HepG2 (cell line): Measurements from ENCODE around the gene FABP6. TPM values are rescaled to one million over a fixed set of nuclear protein-coding genes. Genes with fewer than 3 reads are reported as not detected.

ENCODE experiments used
- ATF7-NPFF ChIP-seq: sonication (generic); formaldehyde crosslinking; IDR thresholded peaks from 2 replicates; pipeline ENCODE4 v1.8.1; 2023; ENCODE audit warnings: mild to moderate bottlenecking, low read depth, missing genetic modification reagents, moderate library complexity
- BRD4 ChIP-seq: sonication (generic); formaldehyde crosslinking; IDR thresholded peaks from 2 replicates; pipeline ENCODE4 v1.4.0; 2020; ENCODE audit warnings: missing genetic modification reagents
- CENPT ChIP-seq: sonication (generic); formaldehyde crosslinking; IDR thresholded peaks from 2 replicates; pipeline ENCODE4 v1.8.0; 2022; ENCODE audit warnings: low read depth, mild to moderate bottlenecking, moderate library complexity, missing genetic modification reagents
- HNF4A ChIP-seq: sonication (generic); formaldehyde crosslinking; IDR thresholded peaks from 2 replicates; pipeline ENCODE4 v1.4.0; 2020; ENCODE audit warnings: missing genetic modification reagents
- HNRNPLL ChIP-seq: fragments of 200-400 bp; formaldehyde crosslinking; IDR thresholded peaks from 2 replicates; pipeline ENCODE4 v1.6.1; 2017; ENCODE audit warnings: mild to moderate bottlenecking, low read depth, low read length; ENCODE audit not compliant: poor library complexity, severe bottlenecking
- KDM1A ChIP-seq: IDR thresholded peaks from 2 replicates; pipeline ENCODE4 v1.6.1; 2016; ENCODE audit warnings: missing compliant biosample characterization
- KDM2A ChIP-seq: sonication (generic); formaldehyde crosslinking; IDR thresholded peaks from 2 replicates; pipeline ENCODE4 v1.4.0; 2020; ENCODE audit warnings: low read depth, missing genetic modification reagents, borderline replicate concordance
- PCBP1 ChIP-seq: fragments of 200-400 bp; formaldehyde crosslinking; IDR thresholded peaks from 2 replicates; pipeline ENCODE4 v1.6.1; 2017; ENCODE audit warnings: mild to moderate bottlenecking, low read depth, low read length, borderline replicate concordance
- SMARCC2 ChIP-seq: fragments of 450-650 bp; IDR thresholded peaks from 2 replicates; pipeline ENCODE4 v1.6.1; 2017; ENCODE audit warnings: antibody characterized with exemption, mild to moderate bottlenecking
- SOX13 ChIP-seq, 3 experiments: fragments of 450-650 bp in 1 of 3; sonication (generic) in 1 of 3; formaldehyde crosslinking in 1 of 3; IDR thresholded peaks in 2 of 3; conservative IDR thresholded peaks in 1 of 3; 2 replicates each; pipeline versions ENCODE4 v1.5.0 to v1.6.1; 2016 to 2020; ENCODE audit warnings: antibody characterized with exemption in 1 of 3, mild to moderate bottlenecking in 1 of 3, missing compliant biosample characterization in 1 of 3, missing genetic modification reagents in 1 of 3, moderate library complexity in 1 of 3
- SP4 ChIP-seq: sonication (generic); formaldehyde crosslinking; IDR thresholded peaks from 2 replicates; pipeline ENCODE4 v1.8.1; 2023; ENCODE audit warnings: mild to moderate bottlenecking, missing genetic modification reagents
- TBP ChIP-seq: sonication (generic); formaldehyde crosslinking; IDR thresholded peaks from 2 replicates; pipeline ENCODE4 v1.5.0; 2020; ENCODE audit warnings: missing genetic modification reagents
- ZFP36 ChIP-seq: fragments of 150-350 bp; IDR thresholded peaks from 2 replicates; pipeline ENCODE4 v1.6.1; 2018; ENCODE audit warnings: borderline replicate concordance, low read length, low read depth; ENCODE audit not compliant: partially characterized antibody
- ZNF20 ChIP-seq: sonication (generic); formaldehyde crosslinking; IDR thresholded peaks from 2 replicates; pipeline ENCODE4 v1.4.0; 2020; ENCODE audit warnings: mild to moderate bottlenecking, moderate library complexity, missing genetic modification reagents
- ZNF230 ChIP-seq: sonication (generic); formaldehyde crosslinking; IDR thresholded peaks from 2 replicates; pipeline ENCODE4 v1.4.0; 2020; ENCODE audit warnings: mild to moderate bottlenecking, missing genetic modification reagents
- ZNF563 ChIP-seq: sonication (generic); formaldehyde crosslinking; IDR thresholded peaks from 2 replicates; pipeline ENCODE4 v1.8.0; 2022; ENCODE audit warnings: mild to moderate bottlenecking, moderate library complexity, missing genetic modification reagents
- ZNF598 ChIP-seq: sonication (generic); formaldehyde crosslinking; IDR thresholded peaks from 2 replicates; pipeline ENCODE4 v1.5.1; 2020; ENCODE audit warnings: mild to moderate bottlenecking, missing genetic modification reagents, borderline replicate concordance
- ZNF780A ChIP-seq: sonication (generic); formaldehyde crosslinking; IDR thresholded peaks from 2 replicates; pipeline ENCODE4 v1.8.0; 2022; ENCODE audit warnings: mild to moderate bottlenecking, missing genetic modification reagents, moderate library complexity
- ZNF878 ChIP-seq: sonication (generic); formaldehyde crosslinking; IDR thresholded peaks from 2 replicates; pipeline ENCODE4 v1.8.1; 2023; ENCODE audit warnings: mild to moderate bottlenecking, missing genetic modification reagents, moderate library complexity
- ZSCAN12 ChIP-seq: sonication (generic); formaldehyde crosslinking; IDR thresholded peaks from 2 replicates; pipeline ENCODE4 v1.9.0; 2021; ENCODE audit warnings: mild to moderate bottlenecking, missing genetic modification reagents
- polyA plus RNA-seq, 8 experiments: library from polyadenylated mRNA; depleted of rRNA in 3 of 8; stranded (reverse) in 7 of 8; unstranded in 1 of 8; fragments of >200 nt; fragmentation: Illumina TruSeq in 4 of 8; extraction: Trizol in 4 of 8; gene quantifications; 2 replicates each; pipeline versions ENCODE4 v1.2.1 to v1.2.3, GENCODE V29; 2011 to 2016; ENCODE audit warnings: low read depth in 4 of 8, missing spikeins in 1 of 8, mixed read lengths in 1 of 8; ENCODE audit not compliant: insufficient read depth in 1 of 8
- total RNA-seq, 5 experiments: library from RNA; depleted of rRNA; stranded (reverse); fragments of >200 nt; fragmentation: Illumina TruSeq; extraction: Trizol; gene quantifications; 2 replicates each; pipeline ENCODE4 v1.2.3, GENCODE V29; 2016; ENCODE audit warnings: low read depth in 1 of 5
- TF ChIP-seq, protein P1 (sequence below): sonication (generic); formaldehyde crosslinking; IDR thresholded peaks from 2 replicates; pipeline ENCODE4 v1.8.0; 2022; ENCODE audit warnings: missing genetic modification reagents, low read depth, mild to moderate bottlenecking, borderline replicate concordance
- TF ChIP-seq, protein P2 (sequence below): sonication (generic); formaldehyde crosslinking; IDR thresholded peaks from 2 replicates; pipeline ENCODE4 v1.8.0; 2022; ENCODE audit warnings: mild to moderate bottlenecking, missing genetic modification reagents; ENCODE audit not compliant: insufficient replicate concordance
- TF ChIP-seq, protein P3 (sequence below): IDR thresholded peaks from 2 replicates; pipeline ENCODE4 v1.6.1; 2012; ENCODE audit warnings: low read length, improper control_type of control experiment
- TF ChIP-seq, protein P4 (sequence below): sonication (generic); formaldehyde crosslinking; IDR thresholded peaks from 2 replicates; pipeline ENCODE4 v1.4.0; 2020; ENCODE audit warnings: missing genetic modification reagents; ENCODE audit errors: not compliant biosample characterization

Gene FABP6
- total and polyA plus RNA-seq, 2 of the 13 experiments (the other 11 are each of a cell fraction or from before 2014, with no cell fraction given), result 0.13 TPM; not detected in 1

DNA sequence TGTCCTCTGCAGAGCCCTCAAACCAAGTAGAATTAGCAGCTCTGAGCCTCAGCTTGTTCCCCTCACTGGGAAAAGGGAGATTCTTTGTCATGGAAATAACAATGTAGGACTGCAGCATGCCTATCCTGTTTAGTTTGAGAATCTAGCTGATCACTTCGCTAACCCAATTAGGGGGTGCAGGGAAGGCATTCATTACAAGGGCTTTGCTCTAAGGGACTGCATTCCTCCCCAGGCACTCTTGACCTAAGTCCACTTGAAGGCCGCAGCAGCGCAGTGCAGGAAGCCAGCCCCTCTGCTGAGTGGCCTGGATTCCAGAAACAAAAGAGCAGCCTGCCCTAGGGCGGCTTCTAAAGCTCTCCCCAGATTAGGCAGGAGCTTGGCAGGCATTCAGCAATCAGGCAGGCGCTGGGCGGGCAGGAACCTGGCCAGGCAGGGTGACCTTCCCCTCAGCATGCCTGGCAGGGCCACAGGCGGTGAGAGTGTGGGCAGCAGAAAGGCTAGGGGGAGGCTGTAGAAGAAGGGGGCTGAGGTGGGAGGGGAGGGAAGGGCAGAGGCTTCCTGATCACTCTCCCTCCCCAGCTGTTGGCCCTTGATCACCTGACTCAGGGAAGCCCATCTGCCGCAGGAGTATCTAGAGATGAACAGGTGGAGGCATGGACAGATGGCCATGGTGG is 58.2 kb downstream of the FABP6 start (continued):
- TF ChIP-seq SOX13 (IDR thresholded peaks at IDR 0.05), result no peak
- peak in 1 of 2 experiments; percentile 22; a peak in 1 of 4 replicates for TF ChIP-seq SOX13 (CRISPR knock-in tag; conservative IDR thresholded peaks at IDR 0.05 in 1 of 2, IDR thresholded peaks at IDR 0.05 in 1 of 2)
- TF ChIP-seq, protein P1, sequence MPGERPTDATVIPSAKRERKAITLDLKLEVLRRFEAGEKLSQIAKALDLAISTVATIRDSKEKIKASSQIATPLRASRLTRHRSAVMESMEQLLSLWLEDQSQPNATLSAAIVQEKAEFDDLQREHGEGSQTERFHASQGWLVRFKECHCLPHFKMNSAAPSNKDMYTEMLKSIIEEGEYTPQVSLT (CRISPR knock-in tag), result no peak
- TF ChIP-seq, protein P2, sequence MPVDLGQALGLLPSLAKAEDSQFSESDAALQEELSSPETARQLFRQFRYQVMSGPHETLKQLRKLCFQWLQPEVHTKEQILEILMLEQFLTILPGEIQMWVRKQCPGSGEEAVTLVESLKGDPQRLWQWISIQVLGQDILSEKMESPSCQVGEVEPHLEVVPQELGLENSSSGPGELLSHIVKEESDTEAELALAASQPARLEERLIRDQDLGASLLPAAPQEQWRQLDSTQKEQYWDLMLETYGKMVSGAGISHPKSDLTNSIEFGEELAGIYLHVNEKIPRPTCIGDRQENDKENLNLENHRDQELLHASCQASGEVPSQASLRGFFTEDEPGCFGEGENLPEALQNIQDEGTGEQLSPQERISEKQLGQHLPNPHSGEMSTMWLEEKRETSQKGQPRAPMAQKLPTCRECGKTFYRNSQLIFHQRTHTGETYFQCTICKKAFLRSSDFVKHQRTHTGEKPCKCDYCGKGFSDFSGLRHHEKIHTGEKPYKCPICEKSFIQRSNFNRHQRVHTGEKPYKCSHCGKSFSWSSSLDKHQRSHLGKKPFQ (CRISPR knock-in tag), result no peak
- TF ChIP-seq, protein P3, sequence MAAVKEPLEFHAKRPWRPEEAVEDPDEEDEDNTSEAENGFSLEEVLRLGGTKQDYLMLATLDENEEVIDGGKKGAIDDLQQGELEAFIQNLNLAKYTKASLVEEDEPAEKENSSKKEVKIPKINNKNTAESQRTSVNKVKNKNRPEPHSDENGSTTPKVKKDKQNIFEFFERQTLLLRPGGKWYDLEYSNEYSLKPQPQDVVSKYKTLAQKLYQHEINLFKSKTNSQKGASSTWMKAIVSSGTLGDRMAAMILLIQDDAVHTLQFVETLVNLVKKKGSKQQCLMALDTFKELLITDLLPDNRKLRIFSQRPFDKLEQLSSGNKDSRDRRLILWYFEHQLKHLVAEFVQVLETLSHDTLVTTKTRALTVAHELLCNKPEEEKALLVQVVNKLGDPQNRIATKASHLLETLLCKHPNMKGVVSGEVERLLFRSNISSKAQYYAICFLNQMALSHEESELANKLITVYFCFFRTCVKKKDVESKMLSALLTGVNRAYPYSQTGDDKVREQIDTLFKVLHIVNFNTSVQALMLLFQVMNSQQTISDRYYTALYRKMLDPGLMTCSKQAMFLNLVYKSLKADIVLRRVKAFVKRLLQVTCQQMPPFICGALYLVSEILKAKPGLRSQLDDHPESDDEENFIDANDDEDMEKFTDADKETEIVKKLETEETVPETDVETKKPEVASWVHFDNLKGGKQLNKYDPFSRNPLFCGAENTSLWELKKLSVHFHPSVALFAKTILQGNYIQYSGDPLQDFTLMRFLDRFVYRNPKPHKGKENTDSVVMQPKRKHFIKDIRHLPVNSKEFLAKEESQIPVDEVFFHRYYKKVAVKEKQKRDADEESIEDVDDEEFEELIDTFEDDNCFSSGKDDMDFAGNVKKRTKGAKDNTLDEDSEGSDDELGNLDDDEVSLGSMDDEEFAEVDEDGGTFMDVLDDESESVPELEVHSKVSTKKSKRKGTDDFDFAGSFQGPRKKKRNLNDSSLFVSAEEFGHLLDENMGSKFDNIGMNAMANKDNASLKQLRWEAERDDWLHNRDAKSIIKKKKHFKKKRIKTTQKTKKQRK, result no peak
- TF ChIP-seq ZFP36, result peak; percentile 93
- no peak for TF ChIP-seq ZNF20 (CRISPR knock-in tag)
- TF ChIP-seq HNF4A (CRISPR knock-in tag), result peak; percentile 44; the same call in 1 of the 2 replicates
- TF ChIP-seq TBP, result no peak
- no peak for TF ChIP-seq BRD4 (CRISPR knock-in tag)
- TF ChIP-seq SP4 (CRISPR knock-in tag), result no peak
- TF ChIP-seq, protein P4, sequence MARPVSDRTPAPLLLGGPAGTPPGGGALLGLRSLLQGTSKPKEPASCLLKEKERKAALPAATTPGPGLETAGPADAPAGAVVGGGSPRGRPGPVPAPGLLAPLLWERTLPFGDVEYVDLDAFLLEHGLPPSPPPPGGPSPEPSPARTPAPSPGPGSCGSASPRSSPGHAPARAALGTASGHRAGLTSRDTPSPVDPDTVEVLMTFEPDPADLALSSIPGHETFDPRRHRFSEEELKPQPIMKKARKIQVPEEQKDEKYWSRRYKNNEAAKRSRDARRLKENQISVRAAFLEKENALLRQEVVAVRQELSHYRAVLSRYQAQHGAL (CRISPR knock-in tag), result no peak
- TF ChIP-seq ZNF563, result no peak
- no peak for TF ChIP-seq CENPT (CRISPR knock-in tag)
- TF ChIP-seq SMARCC2, result no peak
- TF ChIP-seq ZNF598 (CRISPR knock-in tag), result no peak
- TF ChIP-seq KDM2A (CRISPR knock-in tag), result no peak
- peak; percentile 31 for TF ChIP-seq HNRNPLL
- TF ChIP-seq ZNF780A (CRISPR knock-in tag), result peak; percentile 100
- TF ChIP-seq ZNF230 (CRISPR knock-in tag), result no peak
- TF ChIP-seq ZNF878 (CRISPR knock-in tag), result no peak
- no peak for TF ChIP-seq ATF7-NPFF
- no peak for TF ChIP-seq ZSCAN12 (CRISPR knock-in tag)
- 0 out of 2 replicates have a peak, but pooled peaks have one; percentile 30 for TF ChIP-seq PCBP1
- TF ChIP-seq KDM1A, result no peak
